H1 (cell line): ENCODE data around the gene NKAIN4. TPM values are rescaled to one million over a fixed set of nuclear protein-coding genes. Genes with fewer than 3 reads are reported as not detected.

Experiments
- CTCF ChIA-PET: fragments of 300-600 bp; sonication (Branson Sonifier 250); formaldehyde crosslinking; loops from one replicate; lab custom pipeline; 2021; ENCODE audit not compliant: partially characterized antibody; lab: Charles Lee
- POLR2A ChIA-PET: fragments of 300-600 bp; sonication (Branson Sonifier 250); formaldehyde crosslinking; loops from one replicate; lab custom pipeline; 2021; ENCODE audit warnings: inconsistent platforms; ENCODE audit not compliant: partially characterized antibody; lab: Charles Lee
- DNase-seq, 2 experiments: peaks; one replicate each; pipeline versions ENCODE4 v3.0.0 to v3.0.0-alpha.2; 2010 to 2022; ENCODE audit warnings: low spot score in 2 of 2, low read depth in 1 of 2, mixed read lengths in 1 of 2
- FAIRE-seq: peaks from 2 replicates; lab custom pipeline; 2011; peaks lifted over from hg19 to GRCh38; lab: Jason Lieb, UNC
- H2AFZ ChIP-seq: 2 replicates; pipeline ENCODE4 v1.8.1; 2012; ENCODE audit warnings: low read length, inconsistent platforms
- H2AK5ac ChIP-seq: 2 replicates; pipeline ENCODE4 v1.6.1; 2013; ENCODE audit warnings: low read depth, low read length
- H2BK120ac ChIP-seq: replicated peaks from 2 replicates; pipeline ENCODE3; 2013; ENCODE audit warnings: low read depth, low read length, inconsistent platforms
- H2BK12ac ChIP-seq: 2 replicates; pipeline ENCODE4 v1.6.1; 2013; ENCODE audit warnings: low read depth, low read length
- H2BK15ac ChIP-seq: 2 replicates; pipeline ENCODE4 v1.6.1; 2013; ENCODE audit warnings: low read length
- H2BK20ac ChIP-seq: 2 replicates; pipeline ENCODE4 v1.6.1; 2013; ENCODE audit warnings: low read length
- H2BK5ac ChIP-seq: 2 replicates; pipeline ENCODE4 v1.6.1; 2013; ENCODE audit warnings: low read depth, low read length
- H3K14ac ChIP-seq: 2 replicates; pipeline ENCODE4 v1.6.1; 2013; ENCODE audit warnings: inconsistent platforms; ENCODE audit not compliant: insufficient read length
- H3K18ac ChIP-seq: 2 replicates; pipeline ENCODE4 v1.6.1; 2013; ENCODE audit warnings: low read length; ENCODE audit errors: extremely low read depth
- H3K23ac ChIP-seq: 2 replicates; pipeline ENCODE4 v1.6.1; 2013; ENCODE audit warnings: inconsistent platforms; ENCODE audit not compliant: insufficient read length
- H3K23me2 ChIP-seq: 2 replicates; pipeline ENCODE4 v1.6.1; 2013; ENCODE audit warnings: low read depth, low read length
- H3K27ac ChIP-seq: 2 replicates; pipeline ENCODE4 v1.6.1; 2011; ENCODE audit warnings: low read depth, low read length, inconsistent platforms
- H3K27me3 ChIP-seq, 4 experiments: replicated peaks in 1 of 4; 1 replicate in 1 of 4; 2 replicates in 3 of 4; pipeline versions ENCODE4 v1.6.1 to v1.8.1; 2011 to 2013; ENCODE audit warnings: low read length in 3 of 4, mild to moderate bottlenecking in 3 of 4, inconsistent platforms in 2 of 4, mixed read lengths in 2 of 4, moderate library complexity in 1 of 4; ENCODE audit not compliant: control insufficient read depth in 3 of 4, insufficient read depth in 3 of 4; ENCODE audit errors: extremely low read depth in 1 of 4
- H3K36me3 ChIP-seq, 4 experiments: 2 replicates each; pipeline versions ENCODE4 v1.6.1 to v1.8.1; 2011 to 2013; ENCODE audit warnings: mild to moderate bottlenecking in 4 of 4, low read length in 3 of 4, moderate library complexity in 2 of 4, control low read depth in 1 of 4, inconsistent platforms in 1 of 4; ENCODE audit not compliant: insufficient read depth in 4 of 4, control insufficient read depth in 2 of 4
- H3K4ac ChIP-seq: replicated peaks from 2 replicates; pipeline ENCODE3; 2013; ENCODE audit warnings: low read length, low read depth, mixed read lengths, inconsistent platforms; ENCODE audit not compliant: insufficient read length
- H3K4me1 ChIP-seq, 4 experiments: replicated peaks in 1 of 4; 1 replicate in 1 of 4; 2 replicates in 3 of 4; pipeline versions ENCODE4 v1.6.1 to v1.8.1; 2011 to 2013; ENCODE audit warnings: low read length in 3 of 4, inconsistent platforms in 2 of 4, mixed read lengths in 1 of 4; ENCODE audit not compliant: insufficient read depth in 4 of 4, control insufficient read depth in 3 of 4
- H3K4me2 ChIP-seq, 2 experiments: 2 replicates each; pipeline versions ENCODE4 v1.6.1 to v1.8.1; 2011 to 2013; ENCODE audit warnings: low read depth in 2 of 2, low read length in 2 of 2, control low read depth in 1 of 2, inconsistent platforms in 1 of 2, mild to moderate bottlenecking in 1 of 2; ENCODE audit not compliant: insufficient read depth in 1 of 2
- H3K4me3 ChIP-seq, 4 experiments: fragments of 200-600, 300-600 bp in 1 of 4; sonication (generic), shearing (Covaris generic), sonication (Bioruptor Twin) in 1 of 4; 2 replicates each; pipeline versions ENCODE4 v1.5.1 to v1.8.1; 2011 to 2016; ENCODE audit warnings: low read length in 4 of 4, low read depth in 3 of 4, control low read depth in 2 of 4, inconsistent platforms in 2 of 4, mild to moderate bottlenecking in 2 of 4, mixed read lengths in 1 of 4, moderate library complexity in 1 of 4; ENCODE audit not compliant: insufficient read depth in 2 of 4; ENCODE audit errors: extremely low read depth in 1 of 4
- H3K56ac ChIP-seq: replicated peaks from 2 replicates; pipeline ENCODE3; 2013; ENCODE audit warnings: low read depth, mild to moderate bottlenecking, mixed read lengths, low read length, inconsistent platforms; ENCODE audit not compliant: insufficient read length
- H3K79me1 ChIP-seq: 2 replicates; pipeline ENCODE4 v1.6.1; 2013; ENCODE audit warnings: low read depth, low read length, control low read depth
- H3K79me2 ChIP-seq, 2 experiments: 2 replicates each; pipeline versions ENCODE4 v1.6.1 to v1.8.1; 2012 to 2013; ENCODE audit warnings: low read length in 2 of 2, mild to moderate bottlenecking in 2 of 2, inconsistent platforms in 1 of 2; ENCODE audit not compliant: insufficient read depth in 2 of 2, control insufficient read depth in 1 of 2
- H3K9ac ChIP-seq, 4 experiments: replicated peaks in 1 of 4; 1 replicate in 1 of 4; 2 replicates in 3 of 4; pipeline versions ENCODE4 v1.6.1 to v1.8.1; 2011 to 2013; ENCODE audit warnings: low read depth in 3 of 4, low read length in 3 of 4, control low read depth in 2 of 4, mild to moderate bottlenecking in 2 of 4, moderate library complexity in 2 of 4, inconsistent platforms in 1 of 4; ENCODE audit errors: extremely low read depth in 1 of 4
- H3K9me3 ChIP-seq, 2 experiments: 2 replicates each; pipeline versions ENCODE4 v1.6.1 to v1.8.1; 2012 to 2013; ENCODE audit warnings: mild to moderate bottlenecking in 2 of 2, moderate library complexity in 2 of 2, control low read depth in 1 of 2, inconsistent platforms in 1 of 2, low read depth in 1 of 2, low read length in 1 of 2, mixed read lengths in 1 of 2; ENCODE audit not compliant: insufficient read depth in 2 of 2
- H4K20me1 ChIP-seq, 2 experiments: replicated peaks in 1 of 2; 2 replicates each; pipeline versions ENCODE3 to v1.8.1; 2011 to 2013; ENCODE audit warnings: inconsistent platforms in 2 of 2, low read length in 2 of 2, mild to moderate bottlenecking in 1 of 2; ENCODE audit not compliant: insufficient read depth in 2 of 2, control insufficient read depth in 1 of 2
- H4K5ac ChIP-seq: 2 replicates; pipeline ENCODE4 v1.6.1; 2013; ENCODE audit warnings: low read length, low read depth, mixed read lengths, inconsistent platforms; ENCODE audit not compliant: insufficient read length
- H4K8ac ChIP-seq: 2 replicates; pipeline ENCODE4 v1.8.0; 2013; ENCODE audit warnings: mild to moderate bottlenecking, moderate library complexity, low read length, inconsistent platforms; ENCODE audit not compliant: insufficient read depth; ENCODE audit errors: extremely low read depth
- H4K91ac ChIP-seq: replicated peaks from 2 replicates; pipeline ENCODE3; 2013; ENCODE audit warnings: low read length, mixed read lengths, inconsistent platforms; ENCODE audit not compliant: insufficient read length
- EZH2 ChIP-seq: fragments of 200-600 bp; sonication (generic); IDR thresholded peaks from 2 replicates; pipeline ENCODE4 v1.7.1; 2012; ENCODE audit warnings: low read depth, mild to moderate bottlenecking, moderate library complexity, low read length, inconsistent platforms; ENCODE audit not compliant: severe bottlenecking
- HDAC6 ChIP-seq: IDR thresholded peaks from one replicate; pipeline ENCODE4 v1.7.1; 2012; ENCODE audit warnings: low read depth, mild to moderate bottlenecking, inconsistent platforms, low read length, moderate library complexity
- KDM5A ChIP-seq: fragments of 200-600 bp; IDR thresholded peaks from 2 replicates; pipeline ENCODE4 v1.7.1; 2012; ENCODE audit warnings: mild to moderate bottlenecking, low read length, inconsistent platforms, mixed read lengths
- PHF8 ChIP-seq: fragments of 200-600 bp; sonication (generic); conservative IDR thresholded peaks from 2 replicates; pipeline ENCODE4 v1.7.1; 2012; ENCODE audit warnings: low read depth, mild to moderate bottlenecking, inconsistent platforms, low read length, moderate library complexity
- RNF2 ChIP-seq: fragments of 200-900, 300-1000 bp; sonication (generic); IDR thresholded peaks from 2 replicates; pipeline ENCODE4 v1.7.1; 2016; ENCODE audit warnings: borderline replicate concordance, low read depth, mild to moderate bottlenecking, antibody characterized with exemption, low read length; ENCODE audit not compliant: poor library complexity, severe bottlenecking; ENCODE audit errors: missing control alignments
- SP1 ChIP-seq: IDR thresholded peaks from 2 replicates; pipeline ENCODE4 v1.6.1; 2011; ENCODE audit warnings: low read depth, low read length
- SP2 ChIP-seq: IDR thresholded peaks from 2 replicates; pipeline ENCODE4 v1.6.1; 2012; ENCODE audit warnings: mild to moderate bottlenecking, low read length, inconsistent platforms
- SP4 ChIP-seq: IDR thresholded peaks from 2 replicates; pipeline ENCODE4 v1.6.1; 2012; ENCODE audit warnings: low read length, inconsistent platforms
- WGBS, 2 experiments: shearing (Covaris generic) in 1 of 2; methylation state at CpG; one replicate each; pipeline versions ENCODE4 v1.1.6 to v1.1.7; 2013 to 2015; ENCODE audit warnings: low lambda C conversion rate in 2 of 2, mixed read lengths in 2 of 2, inconsistent platforms in 1 of 2, low coverage in 1 of 2, missing lambda C conversion rate in 1 of 2; ENCODE audit not compliant: insufficient replicate concordance in 2 of 2, insufficient coverage in 1 of 2, insufficient read length in 1 of 2; ENCODE audit errors: extremely low coverage in 1 of 2, missing lambda C conversion rate in 1 of 2; 5-methylcytosine and 5-hydroxymethylcytosine counted together
- polyA plus RNA-seq, 7 experiments: library from polyadenylated mRNA; depleted of rRNA in 3 of 7; stranded (reverse) in 5 of 7; unstranded in 2 of 7; fragments of >200 nt in 5 of 7; fragments of 200-250 nt in 2 of 7; gene quantifications; 1 replicate in 5 of 7; 2 replicates in 1 of 7; 4 replicates in 1 of 7; pipeline versions ENCODE4 v1.2.1 to v1.2.3, GENCODE V29; 2011 to 2013; ENCODE audit warnings: missing spikeins in 2 of 7, mixed read lengths in 2 of 7
- total RNA-seq: library from RNA; stranded (reverse); fragmentation: NEBNext Ultra II Directional; extraction: Animal tissue kit (Norgen Biotek cat#: 25700); gene quantifications from 2 replicates; pipeline ENCODE4 v1.2.1, GENCODE V29; 2021
- TF ChIP-seq, protein P1 (sequence below): IDR thresholded peaks from 2 replicates; pipeline ENCODE4 v1.6.1; 2011; ENCODE audit warnings: low read depth, mild to moderate bottlenecking, low read length; ENCODE audit not compliant: insufficient read depth

The NKAIN4 gene
- total and polyA plus RNA-seq, 2 of the 8 experiments (the other 6 are each of a cell fraction or from before 2014, with no cell fraction given): 6.9 to 17.0 TPM

DNA sequence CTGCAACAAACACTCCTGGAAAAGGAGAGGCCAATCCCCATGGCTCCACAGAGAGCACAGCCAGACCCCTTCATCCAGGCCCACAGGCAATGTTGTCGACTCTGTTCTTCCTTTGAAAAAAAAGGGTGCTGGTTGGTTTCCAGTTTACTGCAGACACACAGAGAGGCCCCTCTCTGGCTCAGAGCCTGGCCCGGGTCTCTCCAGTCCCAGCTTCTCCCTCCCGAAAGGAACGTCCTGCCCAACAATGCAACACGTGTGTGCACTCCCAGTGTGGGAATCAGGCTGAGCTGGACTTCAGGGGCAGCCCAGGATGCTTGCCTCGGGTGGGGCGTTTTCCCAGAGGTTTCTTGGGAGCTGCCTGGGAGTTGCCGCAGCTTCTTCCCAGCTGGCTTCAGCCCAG, 4.5 kb upstream of the NKAIN4 start:
- Histone ChIP-seq H2AFZ (no peak overlapping the region), H2BK20ac (no peak overlapping the region), H3K4me3 (no peak overlapping the region), H3K14ac (no peak overlapping the region), H3K56ac (no peak overlapping the region), H3K23ac (no peak overlapping the region), H4K20me1 (peaks cover 0 to 4% of the 10 kb centered on the region in 2 experiments), H4K91ac (no peak overlapping the region), H3K9me3 (no peaks in the 10 kb centered on the region), H3K4me2 (no peak overlapping the region), H3K36me3 (no peaks in the 10 kb centered on the region; a peak in 1 of 8 replicates), H4K5ac (no peak overlapping the region), H3K4me1 (peaks cover 2 to 14% (median 8%) of the 10 kb centered on the region in 4 experiments), H3K27me3 (peaks cover 2 to 31% (median 21%) of the 10 kb centered on the region in 4 experiments; a peak in 6 of 7 replicates), H3K4ac (no peak overlapping the region), H3K23me2 (peaks cover 11% of the 10 kb centered on the region; the same call in 1 of the 2 replicates), H3K27ac (no peak overlapping the region), H3K79me2 (no peaks in the 10 kb centered on the region), H3K9ac (no peak overlapping the region), H2BK12ac (no peak overlapping the region), H3K79me1 (no peaks in the 10 kb centered on the region), H2AK5ac (no peak overlapping the region), H2BK15ac (no peak overlapping the region), H2BK5ac (no peak overlapping the region), H3K18ac (no peak overlapping the region), H4K8ac (no peak overlapping the region; the same call in 1 of the 2 replicates), H2BK120ac (no peak overlapping the region)
- ChIA-PET CTCF (interaction anchor here (0.9 to 4.1 kb wide), 6 partner anchors 11 to 49 kb away, joined by 3 to 40 read pairs (median 12); no protein-coding TSS in a partner anchor), POLR2A (interaction anchor here (1.1 to 1.6 kb wide), 3 partner anchors 24 to 33 kb away, joined by 3 to 4 read pairs (median 3); no protein-coding TSS in a partner anchor)
- no peak for DNase-seq
- no peak for FAIRE-seq
- WGBS, 2 experiments: 88% methylated on average over 7 of the region's 8 CpGs; no CpG with 5 or more reads in 1 of the 2 experiments
- TF ChIP-seq RNF2: no peak
- no peak for TF ChIP-seq HDAC6
- no peak for TF ChIP-seq SP4
- TF ChIP-seq, protein P1, sequence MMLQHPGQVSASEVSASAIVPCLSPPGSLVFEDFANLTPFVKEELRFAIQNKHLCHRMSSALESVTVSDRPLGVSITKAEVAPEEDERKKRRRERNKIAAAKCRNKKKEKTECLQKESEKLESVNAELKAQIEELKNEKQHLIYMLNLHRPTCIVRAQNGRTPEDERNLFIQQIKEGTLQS: no peak
- no peak for TF ChIP-seq KDM5A
- TF ChIP-seq SP1: no peak
- no peak for TF ChIP-seq SP2
- TF ChIP-seq EZH2: no peak
- no peak for TF ChIP-seq PHF8
